ENCODE results near the gene PRSS21.

Gene PRSS21

GRCh38 chr16:2816751-2817339, at the start of gene PRSS21:
PRSS21 (plus strand) TSS chr16:2817237; CDS start chr16:2817269, 32 bp downstream.
- peak; percentile 45 for DNase-seq

- no peak for DNase-seq
Observed at GRCh38 chr16:2767891-2768290, 49.1 kb upstream of the PRSS21 start.

GRCh38 chr16:2768403-2769089, 48.5 kb upstream of the PRSS21 start:
- DNase-seq: no peak

GRCh38 chr16:2769100-2769529, 47.9 kb upstream of the PRSS21 start:
- DNase-seq: no peak

- no peak for DNase-seq
Observed at GRCh38 chr16:2769675-2770056, 47.4 kb upstream of the PRSS21 start.

GRCh38 chr16:2770057-2770951, 46.7 kb upstream of the PRSS21 start:
- DNase-seq: no peak

- no peak for DNase-seq
Observed at GRCh38 chr16:2771496-2772402, 45.3 kb upstream of the PRSS21 start.

- no peak for DNase-seq
Observed at GRCh38 chr16:2773188-2773968, 43.7 kb upstream of the PRSS21 start.

GRCh38 chr16:2774161-2774891, 42.7 kb upstream of the PRSS21 start:
- no peak for DNase-seq

GRCh38 chr16:2775131-2775716, 41.8 kb upstream of the PRSS21 start:
- DNase-seq: no peak

- no peak for DNase-seq
Observed at GRCh38 chr16:2775765-2776499, 41.1 kb upstream of the PRSS21 start.

- peak; percentile 43 for DNase-seq
Observed at GRCh38 chr16:2776500-2777139, 40.4 kb upstream of the PRSS21 start.

- peak; percentile 92 for DNase-seq
Observed at GRCh38 chr16:2777231-2777902, 39.7 kb upstream of the PRSS21 start, which contains the start of gene ELOB. ELOB (minus strand) TSS chr16:2777280; CDS start chr16:2777239, 41 bp downstream.

GRCh38 chr16:2777903-2778629, 39.0 kb upstream of the PRSS21 start:
- peak; percentile 36 for DNase-seq

GRCh38 chr16:2778630-2778958, 38.4 kb upstream of the PRSS21 start:
- no peak for DNase-seq

GRCh38 chr16:2779151-2779920, 37.7 kb upstream of the PRSS21 start:
- DNase-seq: no peak

Data from stimulated activated CD4-positive, alpha-beta T cell treated with anti-CD3 and anti-CD28 coated beads, Interleukin-4, amount 100 ng/mL, for 1 hour (primary cell).